ENCODE results near the gene SP1.
"Not testable (repeated sequence)": the region's sequence is repeated elsewhere in the genome, so short reads cannot be mapped to it uniquely, and the experiment has no call there.

SP1 gene

DNA sequence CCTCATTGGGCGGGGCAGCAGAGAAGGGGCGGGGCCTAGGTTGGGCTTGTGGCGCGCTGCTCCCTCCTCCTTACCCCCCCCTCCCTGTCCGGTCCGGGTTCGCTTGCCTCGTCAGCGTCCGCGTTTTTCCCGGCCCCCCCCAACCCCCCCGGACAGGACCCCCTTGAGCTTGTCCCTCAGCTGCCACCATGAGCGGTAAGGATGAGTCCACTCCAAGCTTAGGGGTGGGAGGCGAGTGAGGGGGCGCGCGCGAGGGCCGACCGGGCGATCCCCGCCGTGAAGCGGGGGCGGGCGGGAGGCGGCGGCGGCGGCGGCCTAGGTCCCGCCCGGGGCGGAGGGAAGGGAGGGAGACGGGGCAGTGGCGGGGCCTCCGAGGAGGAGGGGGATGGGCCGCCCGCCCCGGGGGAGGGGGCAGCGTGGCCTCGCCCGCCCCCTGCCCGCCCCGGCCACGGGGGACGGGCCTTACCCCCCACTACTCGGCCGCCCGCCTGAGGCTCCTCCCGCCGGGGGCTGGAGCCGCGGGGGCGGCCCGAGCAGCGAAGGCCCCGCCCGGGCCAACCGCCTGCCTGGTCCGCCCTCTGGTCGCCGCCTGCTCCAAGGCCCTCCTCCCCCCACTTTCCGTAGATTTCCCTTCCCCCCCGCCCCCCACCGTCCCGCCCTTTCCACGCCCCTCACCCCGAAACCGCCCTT lies at the start of gene SP1:
SP1 (plus strand) TSS at position 73 of the 690 bp plus-strand sequence; CDS start at position 189, 116 bp downstream.
- DNase-seq (ENCODE audit: low spot score): peak; percentile 87

DNA sequence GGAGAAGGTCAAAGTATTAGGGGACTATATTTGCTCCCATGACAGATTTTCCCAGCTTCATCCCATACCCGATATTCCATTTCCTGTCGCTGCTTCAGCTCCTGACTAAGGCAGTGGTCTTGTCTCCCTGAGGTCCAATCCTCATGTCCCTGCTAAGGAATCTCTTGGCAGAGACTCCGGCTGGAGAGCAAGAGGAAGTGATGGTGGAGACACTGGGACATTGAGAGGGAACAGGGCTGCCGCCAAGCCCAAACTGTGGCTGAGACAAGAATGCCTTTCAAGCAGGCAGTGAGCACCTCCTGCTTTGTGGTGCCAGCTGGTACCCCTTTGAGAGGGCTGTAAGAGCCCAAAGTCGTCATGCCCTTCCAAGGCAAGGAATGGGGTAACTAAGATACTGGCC lies 49.3 kb upstream of the SP1 start:
- no peak for DNase-seq (ENCODE audit: low spot score)

- not testable (repeated sequence) for DNase-seq (ENCODE audit: low spot score)
Observed at GRCh38 chr12:53332339-53332738, 47.6 kb upstream of the SP1 start.

DNA sequence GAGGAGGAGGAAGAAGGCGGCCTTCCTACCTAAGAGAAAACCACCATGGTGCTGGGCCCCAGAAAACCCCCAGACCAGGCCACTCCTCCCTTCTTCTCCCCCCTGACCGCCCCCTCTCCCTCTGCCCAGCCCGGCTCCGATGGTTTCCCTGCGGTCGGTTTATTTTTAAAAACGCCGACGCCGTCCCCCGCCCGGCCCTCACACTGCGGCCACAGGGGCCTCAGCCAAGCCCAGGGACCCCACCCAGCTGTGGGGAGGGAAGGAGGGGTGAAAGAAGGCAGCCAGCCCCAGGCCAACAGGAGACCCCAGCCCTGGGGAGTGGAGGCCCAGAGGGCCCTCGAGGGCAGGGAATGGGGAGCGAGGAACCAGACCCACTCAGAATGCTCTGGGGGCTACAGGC lies 47.2 kb upstream of the SP1 start:
- no peak for DNase-seq (ENCODE audit: low spot score)

DNA sequence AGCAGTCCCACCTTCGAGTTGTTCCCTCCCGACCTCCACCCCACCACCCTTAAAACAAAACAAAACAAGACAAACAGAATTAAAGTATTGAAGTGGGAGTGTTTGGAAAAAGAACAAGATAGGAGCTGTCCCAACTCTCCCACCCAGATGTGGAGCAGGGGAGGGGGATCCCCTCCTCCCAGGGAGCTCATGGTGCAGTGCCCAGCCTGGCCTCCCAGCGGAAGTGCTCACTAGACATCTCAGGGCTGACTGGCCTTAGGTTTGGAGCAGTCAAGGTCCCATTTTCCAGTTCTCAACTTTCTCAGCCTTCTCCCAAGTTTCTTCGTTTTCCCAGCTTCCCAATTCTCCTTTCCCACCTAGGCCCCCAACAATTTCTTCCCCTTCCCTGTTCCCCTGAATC lies 46.7 kb upstream of the SP1 start:
- no peak for DNase-seq (ENCODE audit: low spot score)

- no peak for DNase-seq (ENCODE audit: low spot score)
Observed at GRCh38 chr12:53333845-53334244, 46.1 kb upstream of the SP1 start.

DNA sequence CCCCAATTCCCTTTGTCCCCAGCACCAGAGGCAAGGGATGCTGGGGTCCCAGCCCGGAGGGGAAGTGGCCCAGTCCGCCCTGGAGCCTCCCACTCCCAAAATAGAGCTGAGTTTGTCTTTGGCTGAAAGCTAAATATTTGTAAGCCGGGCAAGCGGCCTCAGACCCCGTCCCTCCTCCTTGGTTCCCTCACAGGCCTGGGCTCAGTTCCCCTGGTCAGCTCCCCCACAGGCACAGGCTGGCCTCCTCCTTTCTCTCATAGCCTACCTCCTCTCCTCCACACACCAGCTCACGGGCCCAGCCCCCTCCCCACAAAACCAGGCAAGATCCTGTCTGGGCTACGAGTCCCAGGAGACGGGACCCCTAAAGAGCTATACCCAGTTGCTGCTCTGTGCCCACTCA lies 45.2 kb upstream of the SP1 start:
- no peak for DNase-seq (ENCODE audit: low spot score)

DNA sequence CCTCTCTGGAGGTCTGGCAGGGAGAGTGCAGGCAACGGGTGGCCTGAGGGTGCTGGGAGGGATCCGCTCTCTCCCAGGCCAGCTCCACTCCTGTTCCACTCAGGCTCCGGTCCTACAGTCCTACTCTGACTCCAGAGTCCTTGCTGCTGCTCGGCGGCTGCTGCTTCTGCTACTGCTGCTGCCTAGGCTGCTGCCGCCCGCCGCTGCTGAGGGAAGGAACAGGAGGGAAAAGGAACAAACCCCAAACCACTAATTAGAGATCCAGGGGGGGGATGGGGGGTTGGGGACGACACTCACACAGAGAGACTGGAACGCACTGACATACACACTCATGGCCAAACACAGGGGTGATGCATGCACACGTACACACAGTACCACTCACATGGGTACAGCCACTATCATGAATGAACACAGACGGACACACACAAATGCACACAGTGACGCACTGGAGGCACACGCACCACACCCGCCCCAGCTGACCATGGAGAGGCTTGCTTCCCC lies 43.7 kb upstream of the SP1 start, which contains the start of gene SP7:
SP7 (minus strand) TSS at position 174 of the 501 bp plus-strand sequence. CDS start 708 bp downstream, outside the sequence.
- DNase-seq (ENCODE audit: low spot score): no peak

DNA sequence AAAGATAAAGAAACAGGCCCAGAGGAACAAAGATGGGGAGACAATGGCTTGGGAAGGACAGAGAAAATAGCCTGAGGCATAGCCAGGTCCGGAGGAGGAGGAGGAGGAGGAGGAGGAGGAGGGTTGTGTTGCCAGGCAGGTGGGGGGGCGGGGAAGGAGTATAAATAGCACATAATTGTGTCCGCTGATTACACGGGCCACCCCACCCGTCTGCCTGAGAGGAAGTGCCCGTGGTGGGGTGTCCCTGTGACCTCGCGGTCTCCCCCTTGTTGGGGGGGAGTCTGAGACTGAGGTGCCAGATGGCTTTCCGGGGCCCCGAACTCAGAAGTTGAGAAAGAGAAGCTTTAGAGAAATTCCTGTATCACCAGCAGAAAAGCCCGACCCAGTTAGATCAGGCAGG lies 42.0 kb upstream of the SP1 start:
- DNase-seq (ENCODE audit: low spot score): no peak

GRCh38 chr12:53338916-53339315 lies 41.1 kb upstream of the SP1 start:
- DNase-seq (ENCODE audit: low spot score): no peak

- no peak for DNase-seq (ENCODE audit: low spot score)
Observed at GRCh38 chr12:53340398-53340797, 39.6 kb upstream of the SP1 start.

DNA sequence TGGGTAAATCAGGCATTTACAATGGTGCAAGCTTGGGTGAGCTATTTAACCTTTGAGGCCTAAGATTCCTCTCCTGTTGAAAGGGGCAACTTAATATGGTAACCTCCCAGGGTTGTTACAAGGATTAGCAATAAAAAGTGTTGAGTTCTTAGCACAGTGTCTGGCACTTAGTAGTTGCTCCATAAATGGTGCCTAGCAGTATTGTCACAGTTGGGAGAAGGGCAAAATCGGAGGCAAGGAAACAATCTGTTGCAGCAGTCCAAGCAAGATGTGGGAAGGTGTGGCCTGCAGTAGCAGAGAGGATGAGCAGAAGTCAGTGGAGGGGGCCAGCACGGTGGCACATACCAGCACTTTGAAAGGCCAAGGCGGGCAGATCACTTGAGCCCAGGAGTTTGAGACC lies 36.5 kb upstream of the SP1 start:
- DNase-seq (ENCODE audit: low spot score): no peak

GRCh38 chr12:53343969-53344368 lies 36.0 kb upstream of the SP1 start:
- DNase-seq (ENCODE audit: low spot score): no peak

DNA sequence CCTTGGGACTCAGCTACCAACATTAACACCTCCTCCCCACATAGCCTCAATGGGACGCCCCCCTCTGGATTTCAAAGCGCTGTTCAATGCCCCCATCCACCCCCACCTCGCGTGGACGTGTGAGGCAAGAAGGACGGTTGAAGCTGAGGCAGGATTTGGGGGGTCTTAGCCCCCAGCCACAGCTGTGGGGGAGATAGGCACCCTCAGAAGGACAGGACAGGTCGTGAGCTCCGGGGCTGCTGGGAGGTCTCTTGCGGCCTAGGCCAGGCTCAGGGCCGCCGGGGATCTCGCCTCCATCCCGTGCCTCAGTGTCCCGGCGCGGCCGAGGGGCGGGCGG lies 35.5 kb upstream of the SP1 start:
- no peak for DNase-seq (ENCODE audit: low spot score)

DNA sequence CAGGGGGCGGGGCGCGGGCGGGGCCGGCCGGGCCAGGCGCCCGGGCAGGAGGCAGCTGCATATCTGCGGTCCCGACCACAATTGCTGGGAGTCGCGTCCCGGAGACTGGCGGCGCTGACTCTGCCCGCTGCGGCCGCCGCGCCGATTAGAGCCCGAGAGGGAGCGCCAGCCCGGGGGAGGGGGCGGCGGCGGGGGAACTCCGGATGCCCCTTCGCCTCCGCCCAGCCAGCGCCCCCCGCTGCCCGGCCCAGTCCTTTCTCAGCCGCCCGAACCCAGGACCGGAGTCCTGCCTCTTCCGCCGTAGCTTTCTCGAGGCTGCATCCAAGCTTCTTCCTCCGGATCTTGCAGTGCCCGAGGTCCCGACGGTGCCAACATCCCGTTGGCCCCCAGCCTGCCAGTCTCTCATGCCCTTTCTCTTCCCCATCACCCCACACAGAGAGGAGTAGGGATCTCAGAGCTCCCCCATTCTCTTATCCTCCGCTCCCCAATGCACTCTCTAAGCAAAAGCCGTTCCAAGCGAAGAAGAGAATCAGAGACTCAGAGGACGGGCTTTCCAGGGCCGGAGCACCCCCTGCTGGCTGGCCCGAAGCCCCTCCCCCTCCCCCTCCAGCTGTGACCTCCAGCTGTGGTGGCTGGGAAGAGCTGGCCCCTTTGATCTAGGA lies 35.0 kb upstream of the SP1 start:
- DNase-seq (ENCODE audit: low spot score): peak; percentile 72

DNA sequence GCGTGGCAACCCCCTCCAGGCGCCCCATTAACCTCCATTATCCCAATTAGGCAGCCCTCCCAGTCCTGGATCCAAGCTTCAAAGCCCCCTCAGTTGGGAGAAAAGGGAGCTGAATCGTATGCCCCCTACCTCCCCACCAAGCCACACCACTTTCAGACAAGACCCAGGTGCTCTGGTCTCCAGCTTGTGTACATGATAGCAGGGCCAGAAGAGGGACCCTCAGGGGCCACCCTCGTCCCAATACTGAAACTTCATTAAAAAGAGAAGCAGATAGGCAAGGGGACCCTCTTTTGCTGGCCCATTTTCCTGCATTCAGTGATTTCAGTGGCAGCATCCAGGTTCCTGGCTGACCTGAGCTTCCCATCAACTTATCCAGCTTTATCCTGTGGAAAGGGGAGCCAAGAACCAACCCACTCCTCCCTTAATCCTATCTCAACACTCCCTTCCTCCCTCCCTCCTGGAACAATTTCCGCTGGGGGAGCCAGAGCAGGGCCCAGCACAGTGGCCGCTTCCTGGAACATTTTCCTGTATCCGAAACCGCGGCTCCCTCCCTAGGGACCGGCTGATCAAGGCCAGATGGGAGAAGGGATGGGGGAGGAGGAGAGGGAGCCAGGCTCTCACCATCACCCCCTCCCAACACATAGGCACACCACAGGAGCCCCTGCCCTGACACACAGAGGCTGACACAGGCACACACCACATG lies 34.3 kb upstream of the SP1 start:
- DNase-seq (ENCODE audit: low spot score): no peak

DNA sequence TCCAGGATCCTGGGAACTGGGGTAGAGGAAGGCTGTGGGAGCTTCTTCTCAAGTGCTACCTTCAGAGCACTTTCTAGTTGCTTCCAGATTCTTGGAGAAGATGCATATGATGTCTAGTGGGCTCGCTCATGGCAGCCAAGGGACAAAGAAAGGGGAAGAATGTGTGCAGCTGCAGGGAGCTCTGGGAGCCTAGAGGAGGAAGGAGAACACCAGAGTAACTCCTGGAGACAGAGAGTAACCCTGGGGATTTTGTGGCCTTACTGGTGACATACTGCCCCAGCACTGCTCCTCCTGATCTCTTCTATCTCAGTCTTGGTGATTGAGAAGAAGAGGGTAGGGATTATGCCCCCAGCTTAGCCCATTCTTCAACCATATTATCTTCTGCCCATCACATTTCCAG lies 33.5 kb upstream of the SP1 start:
- no peak for DNase-seq (ENCODE audit: low spot score)

GRCh38 chr12:53347905-53348304 lies 32.1 kb upstream of the SP1 start:
- no peak for DNase-seq (ENCODE audit: low spot score)

GRCh38 chr12:53352331-53353256 lies 27.4 kb upstream of the SP1 start:
- peak; percentile 90 for DNase-seq (ENCODE audit: low spot score)

- DNase-seq (ENCODE audit: low spot score): no peak
Observed at GRCh38 chr12:53353257-53353655, 26.7 kb upstream of the SP1 start.

DNA sequence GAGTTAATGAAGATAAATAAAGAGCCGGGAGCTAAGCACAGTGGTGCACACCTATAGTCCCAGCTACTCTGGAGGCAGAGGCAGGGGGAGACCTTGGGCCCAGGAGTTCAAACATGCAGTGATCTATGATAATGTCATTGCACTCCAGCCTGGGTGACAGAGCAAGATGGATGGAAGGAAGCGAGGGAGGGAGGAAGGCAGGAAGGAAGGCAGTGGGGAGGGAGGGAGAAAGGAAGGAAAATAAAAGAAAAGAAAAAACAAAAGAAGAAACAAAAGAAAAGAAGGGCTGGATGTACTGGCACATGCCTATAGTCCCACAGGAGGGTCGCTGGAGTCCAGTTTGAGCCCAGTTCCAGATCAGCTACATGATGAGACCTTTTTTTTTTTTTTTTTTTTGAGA lies 24.9 kb upstream of the SP1 start:
- no peak for DNase-seq (ENCODE audit: low spot score)

DNA sequence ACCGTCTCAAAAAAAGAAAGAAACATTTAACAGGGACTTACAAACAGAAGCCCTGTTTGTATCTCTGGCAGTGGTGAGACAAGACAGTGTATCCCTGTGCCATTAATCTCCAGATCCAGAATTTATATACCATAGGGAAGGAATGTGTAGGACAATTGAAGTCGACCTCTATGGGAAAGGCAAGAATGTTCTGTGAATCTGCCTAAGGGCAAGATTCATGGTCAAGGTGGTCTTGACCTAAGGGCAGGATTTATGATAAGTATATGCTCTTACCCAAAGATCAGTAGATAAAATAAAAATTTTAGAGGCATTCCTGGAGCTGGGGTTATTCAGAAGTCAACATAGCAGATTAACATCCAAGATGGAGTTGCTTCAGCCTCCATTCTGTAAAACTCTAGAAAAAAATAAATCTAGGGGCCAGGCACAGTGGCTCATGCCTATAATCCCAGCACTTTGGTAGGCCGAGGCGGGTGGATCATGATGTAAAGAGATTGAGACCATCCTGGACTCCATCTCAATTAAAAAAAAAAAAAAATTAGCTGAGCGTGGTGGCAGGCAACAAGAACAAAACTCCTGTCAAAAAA lies 21.0 kb upstream of the SP1 start:
- no peak for DNase-seq (ENCODE audit: low spot score)

All from CD4-positive, alpha-beta T cell treated with Interleukin-15 for 4 hours (primary cell).